ENCODE data around the gene PVALB.

The PVALB gene

DNA sequence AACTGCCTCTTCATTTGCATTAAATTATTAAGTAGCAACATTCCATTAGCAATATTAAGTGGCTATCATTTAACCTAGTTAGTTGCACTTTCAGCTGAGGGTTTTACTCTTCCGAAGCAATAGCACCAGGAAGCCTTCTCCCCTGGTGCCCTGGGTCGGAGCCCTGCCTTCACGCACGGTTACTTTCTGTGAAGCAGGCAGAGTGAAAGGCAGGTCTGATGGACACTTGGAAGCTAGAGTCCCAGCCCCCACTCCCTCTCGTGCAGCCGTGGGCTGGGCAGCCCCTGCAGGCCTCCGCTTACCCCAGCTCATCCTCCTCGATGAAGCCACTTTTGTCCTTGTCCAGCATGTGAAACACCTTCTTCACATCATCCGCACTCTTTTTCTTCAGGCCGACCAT lies 2.0 kb downstream of the PVALB start:
- no peak for DNase-seq (ENCODE audit: low spot score)
- no peak for FAIRE-seq

DNA sequence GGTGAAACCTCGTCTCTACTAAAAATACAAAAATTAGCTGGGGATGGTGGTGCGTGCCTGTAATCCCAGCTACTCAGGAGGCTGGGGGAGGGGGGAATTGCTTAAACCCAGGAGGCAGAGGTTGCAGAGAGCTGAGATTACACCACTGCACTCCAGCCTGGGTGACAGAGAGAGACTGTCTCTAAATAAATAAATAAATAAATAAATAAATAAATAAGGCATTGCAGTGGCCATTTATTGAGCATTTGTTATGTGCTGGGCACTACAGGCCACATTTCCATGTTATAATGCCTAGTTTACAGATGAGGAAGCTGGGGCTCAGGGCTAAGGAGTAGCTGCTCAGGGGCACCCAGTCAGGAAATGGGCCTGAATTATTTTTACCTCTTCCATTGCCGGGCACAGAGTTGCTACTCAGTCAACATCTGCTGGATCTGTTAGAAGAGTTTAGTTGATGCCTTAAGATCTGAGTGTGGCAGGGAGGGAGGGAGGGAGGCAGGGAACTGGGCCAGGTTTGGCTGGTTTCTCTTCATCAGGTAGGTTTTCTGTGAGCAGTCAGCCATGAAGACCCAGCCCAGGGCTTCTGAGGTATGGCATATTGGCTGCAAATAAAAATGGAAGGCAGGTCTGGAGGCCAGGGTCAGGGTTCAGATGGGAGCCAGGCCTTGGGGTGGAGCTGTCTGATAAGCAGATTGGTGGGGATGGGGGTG lies 5.6 kb downstream of the PVALB start:
- no peak for DNase-seq (ENCODE audit: low spot score)
- FAIRE-seq, result no peak

DNA sequence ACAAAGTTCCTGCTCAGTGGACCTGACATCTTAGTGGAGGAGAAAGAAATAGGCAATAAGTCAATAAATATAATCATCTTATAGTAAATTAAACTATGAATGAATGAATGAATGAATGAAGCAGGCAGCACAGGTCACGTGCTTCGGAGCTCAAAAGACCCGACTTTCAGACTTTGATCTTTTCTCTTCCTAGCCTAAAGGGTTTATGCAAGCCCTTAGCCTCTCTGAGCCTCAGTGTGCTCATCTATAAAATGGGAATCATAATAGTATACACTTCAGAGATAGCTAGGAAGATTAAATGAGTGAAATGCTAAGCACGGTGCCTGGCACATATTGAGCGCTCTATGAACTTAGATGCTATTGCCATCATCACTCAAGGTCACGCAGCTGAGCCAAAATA lies 7.5 kb downstream of the PVALB start:
- FAIRE-seq (no peak), DNase-seq (ENCODE audit: low spot score) (no peak)

DNA sequence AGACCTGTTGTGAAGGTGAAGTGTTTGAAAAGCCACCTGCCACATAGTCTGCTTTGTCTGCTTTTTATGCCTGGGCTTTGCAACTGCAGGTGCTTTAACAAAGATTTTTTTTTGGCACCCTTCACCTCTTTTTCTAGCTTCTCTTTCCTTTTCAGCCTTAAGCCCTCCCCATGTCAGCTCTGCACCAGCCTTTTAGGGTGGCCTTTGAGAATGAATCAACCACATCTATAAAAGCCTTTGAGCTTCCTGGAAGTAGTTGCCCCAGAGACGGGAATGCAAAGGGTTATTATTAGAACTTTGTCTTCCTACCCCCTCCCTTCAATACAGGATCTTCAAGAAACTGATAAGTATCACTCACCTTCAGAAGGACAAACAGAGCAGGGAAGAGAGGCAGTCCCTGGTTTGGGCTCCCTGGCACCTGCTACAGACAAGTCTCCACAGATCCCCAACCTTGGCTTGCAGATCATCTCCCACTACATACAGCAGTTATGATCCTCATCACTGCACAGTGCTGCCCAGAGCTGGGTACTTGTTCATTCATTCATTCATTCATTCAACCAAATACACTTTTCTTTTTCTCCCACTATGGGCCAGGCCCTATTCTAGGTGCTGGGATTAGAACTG lies 8.0 kb downstream of the PVALB start:
- no peak for FAIRE-seq
- DNase-seq (ENCODE audit: low spot score), result no peak

DNA sequence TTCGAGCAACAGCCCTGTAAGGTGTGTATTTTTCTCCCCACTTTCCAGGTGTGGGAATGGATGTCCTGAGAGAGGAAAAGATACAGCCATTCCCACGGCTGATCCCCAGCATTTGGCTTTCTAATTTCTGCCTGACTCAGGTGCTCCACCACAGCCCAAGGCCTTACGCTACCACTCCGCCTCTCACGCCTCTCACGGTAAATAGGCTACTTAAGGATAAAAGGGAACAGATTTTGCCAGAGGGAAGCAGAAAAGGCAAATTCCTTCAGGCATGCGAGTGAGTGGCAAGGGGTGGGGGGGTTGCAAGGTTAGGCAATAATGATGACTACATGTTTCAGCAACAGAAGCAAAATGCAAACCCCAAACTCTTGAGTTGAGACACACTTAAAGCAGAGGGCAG lies 9.2 kb downstream of the PVALB start:
- DNase-seq (ENCODE audit: low spot score), result no peak

DNA sequence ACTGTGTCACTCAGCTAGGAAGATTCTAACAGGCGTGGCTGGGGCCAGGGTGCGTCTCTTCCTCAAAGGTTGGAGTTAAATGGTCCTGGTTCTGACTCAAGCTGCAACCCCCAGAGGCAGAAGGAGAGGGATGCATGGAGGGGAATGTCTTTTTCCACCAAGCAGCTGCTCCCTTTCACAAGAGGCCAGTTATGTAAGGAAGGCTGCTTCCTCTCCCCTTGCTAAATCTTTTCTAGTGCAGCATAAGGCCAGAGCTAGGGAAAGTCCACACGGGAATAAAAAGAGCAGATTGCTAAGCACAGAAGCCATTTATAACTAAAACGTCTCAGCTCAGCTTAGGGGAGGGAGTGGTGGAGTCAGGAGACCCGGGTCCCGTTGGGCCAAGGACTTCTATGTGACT lies 10.0 kb downstream of the PVALB start:
- DNase-seq (ENCODE audit: low spot score), result no peak
- FAIRE-seq, result no peak

More for the DNA sequence above, 9.2 kb downstream of the PVALB start:
- no peak for FAIRE-seq

DNA sequence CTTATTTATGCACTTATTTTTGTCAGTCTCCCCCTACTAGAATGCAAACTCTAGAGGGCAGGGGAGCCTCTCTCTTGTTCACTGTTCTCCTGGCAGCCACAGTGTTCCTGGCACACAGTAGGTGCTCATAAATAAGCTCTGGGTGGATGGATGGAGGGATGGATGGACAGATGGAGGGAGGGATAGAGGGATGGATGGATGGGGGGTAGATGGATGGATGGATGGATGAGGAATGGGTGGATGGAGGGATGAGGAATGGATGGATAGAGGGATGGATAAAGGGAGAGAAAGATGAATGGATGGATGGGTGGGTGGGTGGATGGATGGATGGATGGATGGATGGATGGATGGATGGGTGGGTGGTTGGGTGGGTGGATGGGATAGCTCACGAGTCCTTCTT lies 13.5 kb downstream of the PVALB start:
- no peak for DNase-seq (ENCODE audit: low spot score)
- no peak for FAIRE-seq

DNA sequence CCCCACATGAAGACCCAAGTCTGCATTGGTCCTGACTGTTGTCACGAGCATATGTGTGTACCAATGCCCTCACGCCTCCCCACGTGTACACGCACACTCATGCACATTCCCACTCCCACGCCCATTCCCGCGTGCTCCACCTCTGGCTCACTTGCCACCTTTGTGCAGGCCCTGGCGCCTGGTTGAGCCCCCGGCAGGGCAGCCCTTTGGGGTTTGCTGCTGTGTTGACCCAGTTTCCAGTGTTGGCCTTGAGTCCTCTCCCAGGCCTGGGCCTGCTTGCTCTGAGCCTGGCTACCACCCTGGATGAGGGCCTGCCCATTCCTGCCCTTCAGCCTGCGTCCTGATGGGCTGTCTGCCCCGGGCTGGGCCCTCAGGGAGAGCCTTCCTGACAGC lies 18.2 kb downstream of the PVALB start:
- FAIRE-seq, result no peak

DNA sequence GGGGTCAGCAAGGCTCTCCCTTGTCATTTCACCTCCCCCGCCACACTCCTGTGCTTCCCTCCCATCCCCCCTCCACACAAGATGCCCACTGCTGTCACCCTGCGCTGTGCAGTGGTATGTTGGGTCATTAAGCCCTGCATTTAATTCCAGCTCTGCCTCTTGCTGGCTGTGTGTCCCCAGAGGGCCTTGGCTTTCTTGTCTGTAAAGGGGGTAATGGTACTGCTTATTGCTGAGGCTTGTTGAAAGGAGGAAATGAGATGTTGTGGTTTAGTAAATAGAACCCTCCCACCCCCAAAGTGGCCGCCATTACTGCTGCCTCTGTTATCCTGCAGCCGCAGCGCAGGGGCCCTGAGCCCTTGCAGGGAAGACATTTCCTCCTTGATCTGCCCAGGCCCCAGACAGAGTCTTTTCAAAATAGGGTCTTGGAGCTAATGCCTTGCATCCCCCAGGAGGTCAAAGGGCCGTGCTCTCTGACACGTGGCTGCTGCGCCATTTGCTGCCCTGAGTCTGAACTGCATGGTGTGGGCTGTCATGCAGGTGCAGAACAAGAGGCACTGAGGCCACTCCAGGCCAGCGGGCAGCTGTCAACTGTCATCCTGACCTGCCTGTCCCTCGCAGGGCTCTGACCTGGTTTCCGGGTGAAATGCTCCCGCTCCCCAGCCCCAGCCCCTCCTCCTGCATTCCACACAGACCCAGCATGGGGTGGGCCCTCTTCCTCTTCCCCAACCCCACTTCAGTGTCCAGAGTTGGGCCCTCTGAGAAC lies 18.7 kb downstream of the PVALB start:
- FAIRE-seq, result no peak
- no peak for DNase-seq (ENCODE audit: low spot score)

More for the DNA sequence above, 18.2 kb downstream of the PVALB start:
- no peak for DNase-seq (ENCODE audit: low spot score)

DNA sequence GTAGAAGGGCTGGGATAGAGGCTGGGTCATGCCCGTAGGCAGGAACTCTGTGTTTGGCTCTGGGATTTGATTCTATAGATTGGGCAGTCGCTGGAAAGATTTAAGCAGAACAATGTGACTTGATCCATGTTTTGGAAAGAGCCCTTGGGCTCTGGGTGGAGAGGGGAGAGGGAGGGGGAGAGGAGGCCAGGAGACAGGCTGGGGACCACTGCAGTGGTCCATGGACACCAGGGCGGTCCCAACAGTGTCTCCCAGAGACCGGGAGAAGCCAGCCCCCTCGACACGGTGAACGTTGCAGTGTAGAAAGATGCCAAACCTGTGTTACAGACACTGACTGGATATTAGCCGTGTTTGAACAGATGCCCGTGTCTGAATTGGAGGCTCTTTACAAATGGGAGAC lies 19.5 kb downstream of the PVALB start:
- FAIRE-seq (no peak), DNase-seq (ENCODE audit: low spot score) (no peak)

DNA sequence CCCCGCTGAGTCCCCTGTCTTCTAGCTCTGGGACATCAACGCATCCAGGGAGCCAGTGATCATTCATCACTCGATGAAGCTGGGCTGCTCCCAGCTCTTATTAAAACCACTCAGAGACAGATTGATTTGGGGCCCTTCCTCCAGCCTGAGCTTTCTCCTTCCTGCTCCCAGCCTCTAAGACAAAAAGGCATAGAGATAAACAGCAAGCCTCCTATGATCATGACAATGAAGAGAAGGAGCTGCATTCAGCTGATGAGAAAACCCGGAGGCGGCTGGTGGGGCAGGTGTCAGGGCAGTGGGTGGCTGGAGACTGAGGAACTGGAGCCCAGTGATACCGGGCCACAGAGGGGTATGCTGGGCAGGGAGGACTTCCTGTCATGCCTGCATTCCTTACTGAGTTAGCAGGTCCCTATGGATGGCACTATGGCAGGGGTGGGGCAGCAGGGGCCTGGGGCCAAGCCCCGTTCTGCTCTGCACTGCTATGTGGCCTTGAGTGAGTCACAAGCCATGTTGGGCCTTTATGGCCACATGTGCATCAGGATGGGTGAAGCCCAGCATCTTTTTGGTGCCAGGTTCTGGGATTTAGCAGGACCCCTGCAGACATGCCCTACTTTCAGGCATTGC lies 20.2 kb downstream of the PVALB start:
- no peak for DNase-seq (ENCODE audit: low spot score)
- FAIRE-seq, result no peak

DNA sequence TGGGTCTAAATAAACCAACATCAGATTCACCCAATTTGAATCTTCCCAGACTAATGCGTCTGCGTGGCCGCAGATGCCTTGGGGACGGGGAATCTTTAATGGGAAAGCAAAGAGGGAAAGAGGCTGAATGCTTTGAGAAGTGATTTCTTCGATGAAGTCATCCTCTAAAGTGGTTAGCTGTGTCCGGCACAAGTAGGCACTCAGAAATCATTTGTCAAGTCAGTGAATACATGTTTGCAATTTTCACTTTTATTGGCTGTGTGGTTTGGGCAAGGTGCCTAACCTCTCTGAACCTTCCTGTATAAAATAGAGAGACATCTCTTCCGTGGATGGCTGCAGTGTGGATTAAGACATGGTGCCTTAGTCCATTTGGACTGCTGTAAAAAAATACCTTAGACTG lies 21.2 kb downstream of the PVALB start:
- FAIRE-seq, result no peak
- no peak for DNase-seq (ENCODE audit: low spot score)

DNA sequence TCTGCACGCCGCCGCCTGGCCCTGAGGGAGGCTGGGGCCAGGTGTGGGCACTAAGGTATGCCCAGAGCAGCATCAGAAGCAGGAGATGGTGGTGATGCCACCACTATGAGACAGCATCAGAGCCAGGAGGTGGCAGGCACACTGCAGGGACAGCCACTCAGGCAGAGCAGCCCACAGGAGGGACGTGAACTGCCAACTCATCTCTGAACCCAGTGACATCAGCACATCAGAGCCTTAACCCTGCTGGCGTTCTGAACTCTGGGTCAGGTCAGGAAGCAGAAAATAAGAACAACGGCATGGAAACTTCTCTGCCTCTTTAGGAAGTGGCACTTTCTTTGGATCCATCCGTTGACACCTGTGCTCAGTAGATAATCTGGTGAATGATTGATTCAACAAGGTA lies 26.2 kb downstream of the PVALB start:
- peak; percentile 8 for DNase-seq (ENCODE audit: low spot score)
- FAIRE-seq, result no peak

DNA sequence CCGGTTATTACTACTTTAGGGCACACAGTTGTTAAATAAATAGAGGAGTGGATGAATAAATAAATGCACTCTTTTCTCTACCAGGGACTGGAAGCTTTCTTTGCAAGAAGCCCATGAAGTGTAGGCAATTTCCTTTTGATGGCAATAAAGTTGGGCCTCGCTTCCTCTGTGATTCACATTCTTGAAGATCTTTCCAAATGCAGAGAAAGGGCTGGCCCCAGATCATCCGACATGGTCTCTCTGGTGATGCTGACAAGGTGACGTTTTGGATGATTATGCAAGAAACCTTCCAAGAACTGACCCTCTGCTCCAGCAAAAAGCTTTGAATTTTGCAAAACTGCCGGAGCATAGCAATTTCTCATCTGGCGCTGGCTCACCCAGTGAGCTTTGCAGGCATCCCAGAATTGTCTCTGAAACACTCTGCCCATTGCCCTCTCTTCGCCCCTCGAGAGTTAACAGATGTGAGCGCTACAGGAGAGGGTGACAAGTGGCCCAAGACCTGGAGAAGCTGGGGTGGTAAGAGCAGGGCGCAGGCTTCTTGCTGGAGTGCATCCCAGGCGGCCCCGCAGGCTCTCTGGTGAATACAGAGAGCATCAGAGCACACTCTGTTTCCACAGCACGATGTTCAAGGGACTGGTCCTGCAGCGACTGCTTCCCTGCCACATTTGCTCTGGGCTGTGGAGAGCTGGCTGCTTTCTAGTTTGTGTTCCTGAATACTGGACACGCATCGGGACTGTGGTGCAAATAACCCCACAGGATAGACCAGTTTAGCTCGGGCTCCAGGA lies 29.4 kb downstream of the PVALB start:
- no peak for DNase-seq (ENCODE audit: low spot score)
- no peak for FAIRE-seq

DNA sequence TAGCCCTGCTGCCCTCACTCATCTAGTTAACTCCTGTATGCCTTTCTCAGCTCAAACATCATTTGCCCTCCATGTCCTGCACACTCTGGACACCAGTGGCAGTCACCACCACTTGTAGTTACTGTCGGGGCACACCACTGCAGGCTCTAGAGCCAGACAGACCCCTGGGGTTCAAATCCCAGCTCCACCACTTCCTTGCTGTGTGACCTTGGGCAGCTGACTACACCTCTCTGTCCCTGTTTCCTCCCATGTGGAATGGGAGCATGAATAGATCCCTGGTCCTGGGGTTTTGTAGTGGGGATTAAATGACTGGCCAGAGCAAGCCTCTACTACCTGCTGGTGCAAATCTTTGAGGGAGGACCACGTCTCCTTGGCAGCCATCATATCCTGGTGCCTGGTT lies 33.1 kb downstream of the PVALB start:
- no peak for FAIRE-seq

DNA sequence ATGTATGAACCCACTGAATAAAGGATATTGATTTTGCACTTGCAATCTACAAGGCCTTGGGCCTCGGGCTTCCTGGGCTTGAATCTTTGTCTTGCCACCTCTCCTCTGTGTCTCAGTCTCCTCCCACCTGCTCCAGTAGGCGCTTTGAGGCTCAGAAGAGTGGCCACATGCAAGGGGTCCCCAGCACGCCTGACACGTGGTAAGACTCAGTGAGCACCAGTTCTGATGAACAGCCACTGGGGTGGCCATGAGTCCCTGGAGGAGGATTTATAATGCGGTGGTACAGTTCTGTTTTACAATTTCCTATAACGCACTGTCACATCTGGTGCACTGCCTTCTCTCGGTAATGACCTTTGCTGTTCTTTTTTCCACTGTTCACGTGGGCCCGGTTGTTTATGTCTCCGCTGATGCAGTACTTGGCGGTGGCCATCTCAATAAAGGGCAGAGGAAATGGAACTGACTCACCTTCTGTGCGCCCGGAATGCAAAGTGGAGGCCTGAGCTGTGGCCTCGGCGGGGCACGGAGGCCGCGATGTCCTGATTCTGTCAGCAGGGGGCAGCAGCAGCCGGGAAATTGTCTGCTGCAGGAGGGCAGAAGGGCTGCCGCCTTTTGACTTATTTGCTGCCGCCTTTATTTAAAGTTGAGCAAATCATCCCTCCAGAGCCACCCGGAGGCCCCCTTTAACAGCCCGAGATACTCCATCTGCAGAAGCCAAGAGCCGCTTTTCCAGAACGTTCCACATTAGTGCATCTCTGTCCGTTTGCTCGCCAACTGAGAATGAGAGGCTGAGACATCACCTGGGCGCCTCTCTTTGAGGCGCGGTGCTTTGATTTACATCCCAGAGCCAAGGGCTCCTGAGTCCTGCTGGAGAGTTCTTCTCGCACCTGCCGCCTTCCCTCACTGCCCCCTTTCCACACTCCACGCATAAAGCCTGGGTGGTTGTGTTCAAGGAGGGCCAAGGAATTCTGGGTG lies 34.9 kb downstream of the PVALB start:
- DNase-seq (ENCODE audit: low spot score) (peak; percentile 73), FAIRE-seq (peak; percentile 59)

More for the DNA sequence above, 33.1 kb downstream of the PVALB start:
- no peak for DNase-seq (ENCODE audit: low spot score)

DNA sequence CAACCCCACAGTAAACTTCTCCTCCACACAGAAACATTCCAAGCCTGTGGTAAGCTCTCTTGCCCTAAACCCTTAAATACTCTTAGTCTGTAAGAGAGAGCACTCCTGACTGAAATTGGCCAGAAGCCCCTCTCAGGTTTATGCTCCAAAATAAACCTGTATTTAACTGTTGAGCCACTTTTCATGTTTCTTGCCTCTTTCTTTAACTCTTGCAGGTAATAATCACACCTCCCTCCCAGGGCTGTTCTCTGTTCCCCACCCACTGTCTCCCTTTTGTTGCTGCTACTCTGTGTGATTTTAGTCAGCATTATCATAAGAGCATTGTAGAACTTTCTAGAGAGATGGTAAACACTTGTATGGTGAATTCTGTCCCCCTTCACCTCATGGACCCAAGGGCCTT lies 38.8 kb downstream of the PVALB start:
- DNase-seq (ENCODE audit: low spot score) (no peak), FAIRE-seq (no peak)

DNA sequence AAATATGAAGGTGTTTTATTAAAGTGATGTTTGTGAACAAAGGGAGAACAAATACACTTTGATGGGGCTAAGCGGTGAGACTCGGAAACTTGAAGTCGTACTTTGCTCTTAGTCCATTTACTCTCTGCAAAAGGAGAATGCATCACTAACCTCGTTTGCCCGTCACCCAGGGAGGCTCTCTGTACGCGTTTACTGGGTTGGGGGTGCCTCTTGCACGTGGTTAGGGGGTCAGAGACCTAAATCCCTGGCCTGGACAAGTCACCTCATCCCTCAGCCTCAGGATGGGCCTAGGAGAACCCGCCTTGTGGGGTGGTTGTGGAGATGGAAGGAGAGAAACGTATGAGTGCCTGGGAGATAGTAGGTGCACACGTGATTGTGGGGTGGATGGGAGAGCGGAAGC lies 40.1 kb downstream of the PVALB start:
- FAIRE-seq, result no peak
- DNase-seq (ENCODE audit: low spot score), result no peak

DNA sequence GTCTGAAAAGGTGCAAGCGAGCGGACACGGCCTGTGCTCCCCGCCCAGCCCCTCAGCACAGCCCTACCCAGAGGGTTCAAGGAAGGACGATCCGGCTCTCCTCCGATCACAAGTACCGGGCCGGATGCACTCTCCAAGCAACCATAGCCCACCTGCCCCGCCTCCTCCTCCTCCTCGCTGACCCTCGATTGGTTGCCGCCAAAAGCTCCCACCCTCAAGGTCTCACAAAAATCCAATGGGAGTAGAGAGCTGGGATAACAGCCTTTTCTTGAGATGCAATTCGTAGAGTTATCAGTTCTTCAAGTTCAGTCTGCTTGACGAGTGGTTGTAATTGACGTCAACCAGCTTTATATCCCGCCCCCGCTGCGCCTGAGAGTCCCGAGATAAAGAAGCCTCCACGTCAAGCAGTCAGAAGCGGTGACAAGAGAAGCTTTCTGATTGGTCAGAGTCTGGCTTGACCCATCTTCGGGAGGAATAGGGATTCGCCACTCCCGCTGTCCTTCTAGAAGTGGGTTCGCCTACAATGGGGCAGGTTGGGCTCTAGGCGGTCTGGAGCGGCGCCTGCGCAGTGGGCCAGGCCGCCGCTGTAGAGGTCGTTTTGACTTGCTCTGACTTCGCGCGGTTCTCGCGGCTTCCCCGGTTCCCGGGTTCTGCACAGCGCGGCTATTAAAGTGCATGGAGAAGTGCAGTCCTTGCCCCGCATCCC lies 40.7 kb downstream of the PVALB start, which contains the start of gene IFT27:
IFT27 (minus strand) TSS at position 156 of the 706 bp plus-strand sequence. CDS start 412 bp downstream, outside the sequence.
- DNase-seq (ENCODE audit: low spot score) (peak; percentile 99), FAIRE-seq (peak; percentile 98)

Measured in RCC 7860 (cell line).